Jurkat, Clone E6-1 (cell line): ENCODE data around the gene LMAN2. TPM values are rescaled to one million over a fixed set of nuclear protein-coding genes. Genes with fewer than 3 reads are reported as not detected.

ENCODE experiments used
- DNase-seq: peaks from one replicate; pipeline ENCODE4 v3.0.0-alpha.2; 2011; ENCODE audit warnings: low read depth, low spot score
- H3K4me3 ChIP-seq: 2 replicates; pipeline ENCODE4 v1.5.1; 2011; ENCODE audit warnings: mild to moderate bottlenecking, low read length, control low read depth, moderate library complexity
- polyA plus RNA-seq: library from polyadenylated mRNA; unstranded; fragments of >200 nt; gene quantifications from one replicate; pipeline ENCODE4 v1.2.1, GENCODE V29; 2012; ENCODE audit warnings: missing spikeins; ENCODE audit not compliant: insufficient read length, insufficient read depth

The LMAN2 gene, protein sequence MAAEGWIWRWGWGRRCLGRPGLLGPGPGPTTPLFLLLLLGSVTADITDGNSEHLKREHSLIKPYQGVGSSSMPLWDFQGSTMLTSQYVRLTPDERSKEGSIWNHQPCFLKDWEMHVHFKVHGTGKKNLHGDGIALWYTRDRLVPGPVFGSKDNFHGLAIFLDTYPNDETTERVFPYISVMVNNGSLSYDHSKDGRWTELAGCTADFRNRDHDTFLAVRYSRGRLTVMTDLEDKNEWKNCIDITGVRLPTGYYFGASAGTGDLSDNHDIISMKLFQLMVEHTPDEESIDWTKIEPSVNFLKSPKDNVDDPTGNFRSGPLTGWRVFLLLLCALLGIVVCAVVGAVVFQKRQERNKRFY
- 104 TPM for polyA plus RNA-seq

DNA sequence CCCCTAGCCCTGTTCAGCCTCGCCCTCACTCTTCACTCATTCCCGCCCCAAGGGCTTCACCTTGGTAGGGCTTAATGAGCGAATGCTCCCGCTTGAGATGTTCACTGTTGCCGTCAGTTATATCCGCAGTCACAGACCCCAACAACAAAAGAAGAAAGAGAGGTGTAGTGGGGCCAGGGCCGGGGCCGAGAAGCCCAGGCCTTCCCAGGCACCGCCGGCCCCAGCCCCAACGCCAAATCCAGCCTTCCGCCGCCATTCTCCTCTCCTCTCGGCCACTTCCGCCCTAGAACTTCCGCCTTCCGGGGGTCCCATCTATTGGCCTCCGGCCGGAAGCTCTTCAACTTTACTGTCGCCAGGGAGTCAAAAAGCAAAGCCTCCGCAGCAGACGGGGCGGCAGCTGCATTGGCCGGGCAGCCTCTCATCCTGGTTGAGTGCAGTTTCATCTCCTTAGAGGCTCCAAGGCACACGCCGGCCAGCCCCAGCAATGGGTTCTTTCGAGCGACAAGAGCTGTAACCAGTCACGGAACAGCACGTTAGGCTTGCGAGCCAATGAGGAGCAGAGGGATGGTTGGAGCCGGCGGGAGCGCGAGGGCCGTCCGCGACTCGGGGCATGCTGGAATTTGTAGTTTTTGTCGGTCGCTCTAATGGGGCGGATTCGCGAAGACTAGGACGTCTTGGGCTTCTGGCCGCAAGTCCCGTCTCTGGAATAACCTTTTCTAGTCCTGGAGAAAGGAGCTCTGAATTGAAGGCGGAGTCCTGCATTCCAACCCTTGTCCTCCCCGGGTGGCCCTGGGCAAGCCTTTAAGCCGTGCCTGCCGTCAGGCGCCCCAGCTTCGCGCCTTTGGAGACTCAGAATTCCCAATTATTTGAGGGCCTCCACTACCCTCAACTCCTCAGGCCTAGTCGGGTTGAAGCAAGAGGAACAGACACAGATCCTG, at the start of gene LMAN2:
LMAN2 (minus strand) TSS at position 277 of the 938 bp plus-strand sequence; CDS start at position 256, 21 bp downstream.
- DNase-seq: peak; percentile 97
- H3K4me3 ChIP-seq: peak within 1 kb of the TSS; percentile 72

DNA sequence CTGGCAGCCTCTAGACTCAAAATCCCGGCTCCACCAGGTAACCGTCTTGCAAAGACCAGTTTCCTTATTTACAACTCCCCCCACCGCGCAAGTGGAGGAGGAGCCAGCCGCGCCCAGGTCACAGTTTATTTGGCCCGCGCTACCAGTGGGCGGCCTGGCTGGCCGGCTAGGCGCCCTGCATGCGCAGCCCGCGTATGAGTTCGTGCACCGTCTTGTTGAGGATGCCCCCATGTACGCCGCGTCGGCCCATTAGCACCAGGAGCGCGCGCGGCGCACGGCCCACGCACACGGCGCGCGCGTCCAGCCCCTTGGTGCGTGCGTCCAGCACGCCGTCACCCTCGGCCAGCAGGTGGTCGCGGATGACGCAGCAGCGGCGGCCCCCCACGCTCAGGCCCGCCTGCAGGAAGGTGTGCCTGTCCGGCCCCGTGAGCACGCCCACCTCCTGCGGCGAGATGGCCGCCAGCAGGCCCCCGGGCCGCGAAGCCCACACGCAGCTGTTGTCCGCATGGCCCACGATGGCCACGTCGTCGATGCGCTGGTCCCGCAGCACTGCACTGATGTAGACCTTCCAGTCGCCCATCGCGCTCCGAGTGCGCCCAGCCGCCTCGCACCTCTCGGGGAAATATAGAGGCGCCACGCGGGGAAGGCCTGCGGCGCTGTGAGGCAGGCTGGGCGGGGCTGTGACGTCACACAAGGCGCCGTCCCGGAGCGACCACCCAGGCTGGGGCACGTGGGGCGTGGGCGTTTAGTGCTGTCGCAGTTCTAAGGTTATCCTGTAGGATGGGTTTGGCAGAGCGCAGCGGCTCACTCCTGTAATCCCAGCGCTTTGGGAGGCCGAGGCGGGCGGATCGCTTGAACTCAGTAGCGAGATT, 48.8 kb upstream of the LMAN2 start, which contains the start of gene PFN3:
PFN3 (minus strand) TSS at position 665 of the 872 bp plus-strand sequence; CDS start at position 580, 85 bp downstream.
- DNase-seq: no peak
- no peak within 1 kb of the TSS for H3K4me3 ChIP-seq

DNA sequence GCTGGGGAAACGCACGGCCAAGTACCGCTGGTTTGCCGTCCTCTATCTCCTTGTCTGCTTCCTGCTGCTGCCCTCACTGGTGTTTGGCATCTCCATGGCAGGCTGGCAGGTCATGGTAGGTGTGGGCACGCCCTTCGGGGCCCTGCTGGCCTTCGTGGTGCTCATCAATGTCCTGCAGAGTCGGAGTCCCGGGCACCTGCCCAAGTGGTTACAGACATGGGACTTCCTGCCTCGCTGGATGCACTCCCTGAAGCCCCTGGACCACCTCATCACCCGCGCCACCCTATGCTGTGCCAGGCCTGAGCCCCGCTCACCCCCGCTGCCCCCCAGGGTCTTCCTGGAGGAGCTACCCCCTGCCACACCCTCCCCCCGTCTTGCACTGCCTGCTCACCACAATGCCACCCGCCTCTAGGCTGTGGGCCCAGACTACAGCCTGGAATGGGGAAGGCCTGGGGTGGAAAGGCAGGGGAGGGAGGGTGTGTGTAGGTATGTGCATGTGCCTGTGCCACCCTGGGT, 46.5 kb upstream of the LMAN2 start:
- no peak for DNase-seq
- no peak overlapping the region for H3K4me3 ChIP-seq

DNA sequence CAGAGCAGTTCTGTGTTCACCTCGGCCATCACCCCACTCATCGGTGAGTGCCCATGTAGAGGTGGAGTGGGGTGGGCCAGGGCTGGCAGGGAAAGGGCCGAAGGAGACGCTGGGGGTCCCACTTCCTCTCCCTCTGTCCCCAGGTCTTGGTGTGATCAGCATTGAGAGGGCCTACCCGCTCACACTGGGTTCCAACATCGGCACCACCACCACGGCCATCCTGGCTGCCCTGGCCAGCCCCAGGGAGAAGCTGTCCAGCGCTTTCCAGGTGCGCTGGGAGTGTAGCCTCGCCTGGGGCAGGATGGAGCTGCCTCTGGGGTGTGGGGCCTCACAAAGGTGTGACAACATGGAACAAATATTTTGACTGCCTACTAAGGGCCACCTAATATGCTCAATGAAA, 45.3 kb upstream of the LMAN2 start:
- no peak overlapping the region for H3K4me3 ChIP-seq
- no peak for DNase-seq

DNA sequence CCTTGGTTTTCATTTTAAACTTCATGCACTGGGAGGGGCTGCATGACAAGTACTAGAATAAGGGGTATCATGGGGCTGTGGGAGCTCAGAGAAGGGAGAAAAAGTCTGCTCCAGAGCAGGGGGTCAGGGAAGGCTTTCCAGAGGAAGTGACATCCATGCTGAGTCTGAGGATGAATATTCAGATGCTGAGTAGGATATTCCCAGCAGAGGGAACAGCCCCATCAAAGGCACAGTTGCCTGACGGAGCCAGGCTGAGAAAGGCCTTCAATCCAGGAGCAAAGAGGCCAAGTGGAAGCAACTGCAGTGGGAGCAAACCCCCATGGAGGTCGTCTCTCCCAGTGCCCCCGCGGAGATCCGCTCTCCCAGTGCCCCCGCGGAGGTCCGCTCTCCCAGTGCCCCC, 44.6 kb upstream of the LMAN2 start:
- no peak for DNase-seq
- H3K4me3 ChIP-seq: no peak overlapping the region

DNA sequence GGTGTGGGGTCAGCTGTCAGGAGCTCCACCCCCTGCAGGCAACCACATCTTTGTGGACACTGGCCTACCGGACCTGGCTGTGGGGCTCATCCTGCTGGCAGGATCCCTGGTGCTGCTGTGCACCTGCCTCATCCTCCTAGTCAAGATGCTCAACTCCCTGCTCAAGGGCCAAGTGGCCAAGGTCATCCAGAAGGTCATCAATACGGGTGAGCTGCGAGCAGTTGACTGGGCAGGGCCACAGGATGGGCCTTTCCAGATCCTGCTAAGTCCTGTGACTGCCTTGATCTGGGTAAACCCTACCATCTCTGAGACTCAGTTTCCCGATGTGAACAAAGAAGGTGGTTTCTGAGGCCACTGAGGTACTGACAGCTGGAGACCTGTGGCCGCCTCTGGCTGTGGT, 42.5 kb upstream of the LMAN2 start:
- DNase-seq: no peak
- H3K4me3 ChIP-seq: no peak overlapping the region

DNA sequence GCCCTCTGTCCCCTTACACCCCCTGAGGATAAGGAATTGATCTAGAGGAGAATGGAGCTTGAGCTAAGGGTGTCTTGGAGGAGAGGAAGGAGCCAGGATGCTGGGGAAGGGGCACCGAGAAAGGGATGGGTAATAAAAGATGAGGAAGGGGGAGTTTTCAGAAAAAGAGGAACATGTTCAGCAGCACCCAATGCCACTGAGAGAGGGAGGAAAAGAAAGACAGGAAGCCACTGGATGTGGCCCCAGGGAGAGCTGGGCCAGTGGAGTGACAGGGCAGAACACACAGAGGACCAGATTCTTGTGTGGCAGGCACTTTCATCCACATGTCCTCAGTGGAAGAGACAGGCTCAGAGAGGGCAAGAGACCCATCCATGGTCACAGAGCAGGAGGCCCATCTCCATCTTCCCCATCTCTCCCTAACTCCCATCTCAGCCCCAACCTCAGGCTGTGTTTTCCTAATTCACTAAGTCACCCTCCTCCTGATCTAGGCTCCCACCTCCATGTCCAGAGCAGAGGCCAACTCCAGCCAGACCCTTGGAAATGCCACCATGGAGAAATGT, 41.8 kb upstream of the LMAN2 start:
- no peak for DNase-seq
- no peak overlapping the region for H3K4me3 ChIP-seq

DNA sequence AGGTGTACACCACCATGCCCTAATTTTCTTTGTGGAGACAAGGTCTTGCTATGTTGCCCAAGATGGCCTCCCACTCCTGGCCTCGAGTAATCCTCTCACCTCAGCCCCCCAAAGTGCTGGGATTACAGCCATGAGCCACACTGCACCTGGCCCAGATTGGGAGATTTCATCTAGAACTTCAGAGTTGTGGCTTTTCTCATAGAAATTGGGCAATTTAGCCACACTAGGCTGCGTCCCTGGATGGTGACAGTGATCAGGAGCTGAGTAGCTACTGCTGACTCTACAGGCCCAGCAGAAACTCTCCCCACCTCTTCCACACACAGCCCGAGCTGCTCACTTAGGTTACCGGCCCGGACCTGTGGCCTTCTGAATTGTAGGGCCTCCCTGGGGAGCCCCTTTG, 41.3 kb upstream of the LMAN2 start:
- no peak for DNase-seq
- no peak overlapping the region for H3K4me3 ChIP-seq

DNA sequence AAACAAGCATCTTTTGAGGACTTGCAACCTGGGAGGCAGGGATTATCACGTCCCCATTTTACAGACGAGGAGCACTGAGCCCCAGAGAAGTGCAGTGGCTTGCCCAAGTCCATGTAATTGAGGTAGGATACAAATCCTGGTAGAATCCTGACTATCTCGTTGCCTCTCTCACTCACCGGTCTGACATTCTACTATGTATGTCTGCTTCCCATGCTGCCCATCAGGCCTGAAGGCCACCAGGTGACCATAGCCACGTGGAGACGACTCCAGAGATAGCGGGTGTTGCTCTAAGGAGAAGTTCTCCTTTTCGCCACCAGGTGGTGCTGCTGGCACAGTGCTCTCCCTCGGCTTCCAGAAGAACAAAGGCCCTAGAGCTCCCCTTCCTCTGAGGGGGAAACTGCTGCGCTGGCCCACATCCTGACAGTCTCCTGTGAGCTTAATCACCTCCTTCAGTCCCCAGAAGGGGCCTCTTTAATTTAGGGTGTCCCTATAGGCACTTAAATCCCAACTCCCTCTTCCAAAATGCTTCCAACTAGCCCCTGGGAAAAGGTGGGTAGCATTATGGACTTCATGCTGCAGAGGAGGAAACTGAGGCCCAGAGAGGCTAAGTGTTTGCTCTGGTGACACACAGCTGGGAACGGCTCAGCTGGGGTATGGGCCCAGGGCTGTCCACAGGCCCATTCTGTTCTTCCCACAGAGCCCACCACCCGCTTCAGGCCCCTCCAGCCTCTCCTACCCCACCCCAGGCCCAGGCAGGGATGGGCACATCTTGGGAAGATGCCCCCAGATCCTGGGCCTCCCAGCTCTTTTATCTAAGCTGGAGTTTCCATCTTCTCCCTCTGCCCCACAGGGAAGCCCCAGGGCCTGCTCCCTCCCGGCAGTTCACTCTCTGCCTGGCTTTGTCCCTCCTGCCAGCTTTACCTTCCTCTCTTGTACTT, 39.2 kb upstream of the LMAN2 start:
- H3K4me3 ChIP-seq: peak overlapping the region; percentile 7; the same call in 1 of the 2 replicates
- DNase-seq: peak; percentile 94

DNA sequence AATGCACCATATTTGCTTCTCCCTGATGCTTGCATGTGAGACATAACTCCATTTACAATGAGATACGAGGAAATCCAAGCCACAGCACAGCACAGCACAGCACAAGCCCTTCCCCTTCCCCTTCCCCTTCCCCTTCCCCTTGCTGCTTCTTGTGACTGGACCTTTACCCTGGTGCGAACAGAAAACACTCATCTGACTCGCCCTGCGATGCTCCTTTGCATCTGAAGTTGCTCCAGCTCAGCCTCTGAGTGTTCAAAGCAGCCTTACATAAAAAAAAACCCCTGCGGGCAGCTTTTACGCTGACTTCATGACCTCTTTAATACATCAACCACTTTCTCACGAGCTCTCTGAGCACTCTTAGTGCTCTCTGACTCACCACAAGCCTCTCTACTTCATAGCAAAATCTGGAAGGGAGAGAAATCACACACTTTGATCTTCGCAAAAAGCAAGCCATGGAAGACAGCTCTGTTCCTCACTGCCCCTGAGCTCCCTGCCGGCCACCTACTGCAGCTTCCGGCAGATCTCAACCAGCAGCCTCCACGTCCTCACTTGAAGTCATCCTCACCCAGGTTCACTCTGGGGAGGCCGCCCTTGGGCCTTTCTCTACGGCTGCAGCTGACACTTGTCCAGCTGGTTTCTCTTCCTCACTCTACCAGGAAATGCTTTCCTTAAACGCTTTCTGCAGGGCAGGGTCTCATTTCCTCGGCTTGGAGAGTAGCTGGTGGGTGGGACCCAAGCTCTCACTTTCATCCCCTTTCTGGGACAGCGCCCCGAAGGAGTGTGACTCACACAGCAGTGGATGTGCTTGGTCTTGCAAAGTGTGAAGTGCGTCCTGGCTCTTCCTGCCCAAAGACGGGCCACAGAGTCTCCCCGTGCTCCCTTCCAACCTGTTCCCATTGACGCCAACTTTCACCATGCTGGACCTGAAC, 38.0 kb upstream of the LMAN2 start:
- peak; percentile 78 for DNase-seq
- no peak overlapping the region for H3K4me3 ChIP-seq

DNA sequence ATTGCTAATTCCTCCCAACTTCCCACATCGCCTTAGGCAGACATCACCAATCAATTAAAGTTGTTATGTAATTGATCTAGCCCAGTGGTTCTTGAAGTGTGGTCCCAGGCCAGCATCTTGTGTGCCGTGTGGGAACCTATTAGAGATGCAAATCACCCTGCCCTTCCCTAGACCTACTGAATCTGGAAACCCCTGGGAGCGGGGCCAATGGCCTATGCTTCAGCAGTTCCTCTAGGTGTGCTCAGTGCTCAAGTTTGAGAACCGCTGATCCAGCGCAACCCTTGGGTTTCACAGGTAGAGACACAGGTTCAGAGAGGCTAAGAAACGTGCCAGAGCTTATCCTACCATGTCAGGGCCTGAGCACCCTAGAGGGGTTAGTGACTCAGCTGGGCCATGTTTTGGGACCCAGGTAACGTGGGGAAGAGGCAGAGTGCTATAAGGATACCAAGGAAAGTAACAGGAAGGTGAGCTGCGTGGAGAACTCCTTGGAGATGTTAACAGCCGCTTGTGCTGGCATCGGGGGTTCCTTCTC, 37.1 kb upstream of the LMAN2 start:
- DNase-seq: no peak
- H3K4me3 ChIP-seq: no peak overlapping the region

DNA sequence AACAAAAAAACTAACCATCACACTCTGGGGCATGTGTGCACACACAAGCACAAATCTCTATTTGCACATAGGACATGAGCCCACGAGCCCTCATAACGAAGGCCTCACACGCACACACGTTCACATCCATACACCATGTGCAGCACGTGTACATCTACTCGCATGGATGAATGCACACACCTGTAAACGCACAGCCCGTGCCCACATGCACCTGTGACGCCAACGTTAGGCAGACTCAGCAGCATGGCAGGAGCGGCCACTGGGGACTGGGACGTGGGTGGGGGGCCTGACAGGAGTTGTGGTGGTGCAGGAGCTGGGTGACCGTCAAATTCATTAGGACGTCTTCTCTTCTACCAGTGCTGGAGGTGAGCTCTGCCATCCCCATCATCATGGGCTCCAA, 35.9 kb upstream of the LMAN2 start:
- no peak overlapping the region for H3K4me3 ChIP-seq
- DNase-seq: no peak

DNA sequence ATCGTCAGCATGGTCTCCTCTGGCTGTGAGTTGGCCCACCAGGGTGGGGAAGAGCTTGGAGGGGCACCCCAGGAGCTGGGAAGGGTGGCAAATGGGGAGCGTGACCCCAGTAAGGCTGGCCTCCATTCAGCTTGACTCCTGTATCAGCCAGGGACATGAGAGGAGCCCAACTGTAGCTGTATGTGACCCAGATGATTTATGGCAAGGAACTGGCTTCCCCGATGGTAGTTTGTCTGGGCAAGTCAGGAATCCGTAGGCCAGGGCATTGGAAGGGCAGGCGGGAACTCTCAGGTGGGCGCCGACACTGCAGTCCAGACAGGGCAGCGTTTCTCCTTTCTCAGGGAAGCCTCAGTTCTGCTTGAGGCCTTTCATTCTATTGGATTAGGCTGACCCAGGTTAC, 35.1 kb upstream of the LMAN2 start:
- H3K4me3 ChIP-seq: no peak overlapping the region

DNA sequence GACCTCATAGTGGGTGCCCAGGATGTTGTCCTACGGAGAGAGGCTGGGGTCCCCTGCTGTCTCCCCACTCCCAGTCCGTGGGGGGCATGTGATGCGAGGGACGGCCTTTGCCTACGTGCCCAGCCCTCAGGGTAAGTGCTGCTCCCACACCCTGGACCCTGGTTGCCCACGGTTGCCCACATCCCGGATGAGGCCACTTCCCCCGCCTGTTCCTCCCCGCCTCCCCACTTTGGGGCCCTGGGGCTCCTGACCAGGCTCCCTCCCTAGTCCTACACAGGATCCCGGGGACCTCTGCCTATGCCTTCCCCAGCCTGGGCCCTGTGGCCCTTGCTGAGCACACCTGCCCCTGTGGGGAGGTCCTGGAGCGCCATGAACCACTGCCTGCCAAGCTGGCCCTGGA, 34.3 kb upstream of the LMAN2 start:
- H3K4me3 ChIP-seq: no peak overlapping the region
- DNase-seq: no peak

More for the DNA sequence above, 35.1 kb upstream of the LMAN2 start:
- no peak for DNase-seq

DNA sequence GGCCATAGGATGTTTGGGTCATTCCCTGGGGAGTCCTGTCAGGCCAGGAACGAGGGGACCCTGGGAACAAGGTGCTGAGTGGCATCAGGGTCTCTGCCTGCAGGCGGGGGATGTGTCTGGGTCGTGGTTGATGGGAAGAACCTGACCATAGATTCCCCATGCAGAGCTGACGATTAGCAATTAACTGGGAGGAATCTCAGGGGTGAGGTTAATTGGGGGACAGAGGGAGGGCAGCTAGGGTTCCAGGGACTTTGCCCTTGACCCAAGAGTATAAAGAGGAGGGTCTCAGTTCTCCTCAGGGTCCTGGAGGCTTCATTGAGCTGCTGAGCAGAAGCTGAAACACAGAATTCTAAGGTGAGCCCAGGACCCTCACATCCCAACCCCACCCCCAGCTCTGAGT, 32.7 kb upstream of the LMAN2 start, which contains the start of gene SLC34A1:
SLC34A1 (plus strand) TSS at position 301 of the 400 bp plus-strand sequence. CDS start 1,308 bp downstream, outside the sequence.
- H3K4me3 ChIP-seq: no peak within 1 kb of the TSS
- no peak for DNase-seq

DNA sequence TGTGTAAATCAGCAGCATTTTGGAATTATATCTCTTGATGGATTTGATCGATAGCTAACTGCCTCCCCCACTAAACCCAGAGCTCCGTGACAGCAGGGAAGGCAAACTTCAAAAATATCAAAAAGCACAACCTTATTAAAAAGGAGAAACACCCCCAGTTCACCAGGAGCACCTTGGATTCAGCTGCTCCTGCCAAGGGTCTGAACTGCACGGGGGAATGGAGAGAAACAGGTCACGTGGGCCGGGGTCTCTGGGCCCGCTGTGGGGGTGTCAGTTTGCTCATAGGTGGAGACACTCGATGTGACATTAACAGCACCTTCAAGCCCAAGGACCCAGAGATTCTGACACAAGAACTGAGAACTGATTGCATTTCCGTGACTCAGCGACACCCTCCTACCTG, 31.7 kb upstream of the LMAN2 start:
- DNase-seq: no peak
- no peak overlapping the region for H3K4me3 ChIP-seq
